AG04450 (cell line): ENCODE measurements around the gene RIC1. TPM values are rescaled to one million over a fixed set of nuclear protein-coding genes. Genes with fewer than 3 reads are reported as not detected.
"Not testable (repeated sequence)": the region's sequence is repeated elsewhere in the genome, so short reads cannot be mapped to it uniquely, and the experiment has no call there.

Experiments used
- CTCF ChIA-PET: fragments of 300-600, 350-600 bp; formaldehyde crosslinking; extraction: SDS; loops from one replicate; lab custom pipeline; 2022; ENCODE audit warnings: antibody characterized with exemption, inconsistent platforms; lab: Charles Lee
- POLR2A ChIA-PET: fragments of 350-600 bp; formaldehyde crosslinking; extraction: SDS; loops from one replicate; lab custom pipeline; 2021; ENCODE audit warnings: antibody characterized with exemption, inconsistent platforms; lab: Yijun Ruan, JAX
- DNase-seq: peaks from one replicate; pipeline ENCODE4 v3.0.0-alpha.2; 2011; ENCODE audit warnings: low read depth, low spot score
- H3K27ac ChIP-seq: one replicate; pipeline ENCODE4 v1.5.1; 2012; ENCODE audit warnings: low read depth, low read length, control low read depth
- H3K27me3 ChIP-seq: one replicate; pipeline ENCODE4 v1.6.0; 2012; ENCODE audit warnings: low read length; ENCODE audit not compliant: control insufficient read depth, insufficient read depth
- H3K4me3 ChIP-seq: 2 replicates; pipeline ENCODE4 v1.5.1; 2011; ENCODE audit warnings: mild to moderate bottlenecking, low read depth, low read length, control low read depth
- H3K9me3 ChIP-seq: 2 replicates; pipeline ENCODE4 v1.5.1; 2012; ENCODE audit warnings: low read length; ENCODE audit not compliant: control insufficient read depth, insufficient read depth
- CTCF ChIP-seq: IDR thresholded peaks from 2 replicates; pipeline ENCODE4 v1.5.1; 2011; ENCODE audit warnings: low read depth, low read length, control low read depth, inconsistent platforms
- polyA plus RNA-seq: library from polyadenylated mRNA; depleted of rRNA; stranded (reverse); fragments of >200 nt; gene quantifications from 2 replicates; pipeline ENCODE4 v1.2.3, GENCODE V29; 2011

Gene RIC1
- polyA plus RNA-seq, 1 experiment = 65.4 TPM

GRCh38 chr9:5773324-5773999 is 144.6 kb downstream of the RIC1 start:
- ChIA-PET CTCF (interaction anchor here (0.9 to 1.4 kb wide), 5 partner anchors 11 to 173 kb away, joined by 3 to 4 read pairs (median 3); no protein-coding TSS in a partner anchor), POLR2A (no interaction called here)
- Histone ChIP-seq H3K27me3 (no peaks in the 10 kb centered on the region), H3K9me3 (peaks cover under 1% of the 10 kb centered on the region), H3K27ac (no peak overlapping the region), H3K4me3 (no peak overlapping the region)
- DNase-seq = no peak
- 0 out of 2 replicates have a peak, but pooled peaks have one; percentile 17 for TF ChIP-seq CTCF

GRCh38 chr9:5778805-5779204 is 149.9 kb downstream of the RIC1 start:
- ChIA-PET POLR2A (no interaction called here), CTCF (interaction anchor here (1.2 kb wide), 1 partner anchor 54 kb away, joined by 3 read pairs; the partner anchor contains the start of gene ERMP1)
- Histone ChIP-seq H3K27ac (no peak overlapping the region), H3K4me3 (no peak overlapping the region), H3K9me3 (peaks cover 18% of the 10 kb centered on the region), H3K27me3 (no peaks in the 10 kb centered on the region)
- TF ChIP-seq CTCF = no peak
- DNase-seq = no peak

GRCh38 chr9:5779705-5780218 is 150.9 kb downstream of the RIC1 start:
- DNase-seq, CTCF ChIA-PET, H3K4me3 ChIP-seq, H3K27ac ChIP-seq, POLR2A ChIA-PET, H3K27me3 ChIP-seq: not testable (repeated sequence)
- peaks cover 18% of the 10 kb centered on the region for H3K9me3 ChIP-seq

GRCh38 chr9:5783420-5783819 is 154.5 kb downstream of the RIC1 start:
- H3K27me3 ChIP-seq, POLR2A ChIA-PET, DNase-seq, H3K27ac ChIP-seq, H3K4me3 ChIP-seq: not testable (repeated sequence)
- H3K9me3 ChIP-seq = peaks cover 18% of the 10 kb centered on the region
- CTCF ChIA-PET = interaction anchor here (0.9 kb wide), 1 partner anchor 50 kb away, joined by 3 read pairs; the partner anchor contains the start of gene ERMP1

- TF ChIP-seq CTCF = no peak
- Histone ChIP-seq H3K27me3 (no peaks in the 10 kb centered on the region), H3K4me3 (no peak overlapping the region), H3K9me3 (peaks cover 12% of the 10 kb centered on the region), H3K27ac (no peak overlapping the region)
- ChIA-PET CTCF (interaction anchor here (1.2 kb wide), 1 partner anchor 11 kb away, joined by 3 read pairs; no protein-coding TSS in a partner anchor), POLR2A (no interaction called here)
- DNase-seq = no peak
These were observed 155.1 kb downstream of the RIC1 start for GRCh38 chr9:5783982-5784381.
